RWPE2 (cell line): ENCODE results near the gene NAT9.

Experiments used
- ATAC-seq: fragments of 200-7000 bp; cut with Tn5 transposase; 3 replicates; pipeline ENCODE4 v1.9.1; 2021; ENCODE audit warnings: low read depth
- DNase-seq: peaks from one replicate; pipeline ENCODE4 v3.0.0-alpha.2; 2020; ENCODE audit warnings: low spot score
- H3K27ac ChIP-seq: fragments of 450-650 bp; 2 replicates; pipeline ENCODE4 v1.5.1; 2017; ENCODE audit warnings: mild to moderate bottlenecking; ENCODE audit not compliant: poor library complexity, severe bottlenecking
- H3K27me3 ChIP-seq: fragments of 250-450 bp; sonication (Bioruptor Pico); 2 replicates; pipeline ENCODE4 v1.5.1; 2021; ENCODE audit warnings: mild to moderate bottlenecking, moderate library complexity; ENCODE audit not compliant: insufficient read depth, poor library complexity, severe bottlenecking
- H3K36me3 ChIP-seq: fragments of 250-450 bp; sonication (Bioruptor Pico); 2 replicates; pipeline ENCODE4 v1.5.1; 2020; ENCODE audit warnings: low read depth, mild to moderate bottlenecking, moderate library complexity
- H3K4me1 ChIP-seq: fragments of 250-450 bp; sonication (Bioruptor Pico); 2 replicates; pipeline ENCODE4 v1.5.1; 2021; ENCODE audit warnings: mild to moderate bottlenecking, moderate library complexity; ENCODE audit not compliant: insufficient read depth, poor library complexity, severe bottlenecking
- H3K4me3 ChIP-seq: fragments of 250-450 bp; sonication (Bioruptor Pico); 2 replicates; pipeline ENCODE4 v1.5.1; 2021; ENCODE audit warnings: mild to moderate bottlenecking, moderate library complexity; ENCODE audit not compliant: severe bottlenecking
- H3K9me3 ChIP-seq: fragments of 250-450 bp; sonication (Bioruptor Pico); 2 replicates; pipeline ENCODE4 v1.5.1; 2021; ENCODE audit warnings: mild to moderate bottlenecking, moderate library complexity; ENCODE audit not compliant: severe bottlenecking
- CTCF ChIP-seq: fragments of 450-650 bp; IDR thresholded peaks from one replicate; pipeline ENCODE4 v1.5.1; 2017; ENCODE audit warnings: mild to moderate bottlenecking, moderate library complexity; ENCODE audit not compliant: poor library complexity, severe bottlenecking

The NAT9 gene

GRCh38 chr17:74749279-74750038, 26.7 kb downstream of the NAT9 start:
- peak overlapping the region; percentile 63 for H3K4me3 ChIP-seq
- ATAC-seq (peak; percentile 30), DNase-seq (no peak)
- peaks cover 2% of the 10 kb centered on the region for H3K4me1 ChIP-seq
- TF ChIP-seq CTCF, result no peak
- H3K36me3 ChIP-seq, result peaks cover 10% of the 10 kb centered on the region
- H3K9me3 ChIP-seq, result no peaks in the 10 kb centered on the region
- no peaks in the 10 kb centered on the region for H3K27me3 ChIP-seq
- peak overlapping the region; percentile 13 for H3K27ac ChIP-seq

GRCh38 chr17:74748529-74749278, 27.4 kb downstream of the NAT9 start, which contains the start of gene NHERF1:
Gene NHERF1, plus strand, starts transcription at chr17:74748628. Its CDS starts 219 bp downstream, at chr17:74748847.
- Histone ChIP-seq H3K36me3 (peaks cover 10% of the 10 kb centered on the region), H3K27ac (peak within 1 kb of the TSS; percentile 13), H3K9me3 (no peaks in the 10 kb centered on the region), H3K27me3 (no peaks in the 10 kb centered on the region), H3K4me1 (peaks cover 2% of the 10 kb centered on the region), H3K4me3 (peak within 1 kb of the TSS; percentile 63)
- peak; percentile 89 for ATAC-seq
- peak; percentile 32 for TF ChIP-seq CTCF
- peak; percentile 95 for DNase-seq

GRCh38 chr17:74748279-74748528, 27.9 kb downstream of the NAT9 start:
- H3K27ac ChIP-seq, result no peak overlapping the region
- DNase-seq (no peak), ATAC-seq (no peak)
- peaks cover 10% of the 10 kb centered on the region for H3K36me3 ChIP-seq
- H3K4me3 ChIP-seq, result peak overlapping the region; percentile 63
- peaks cover 2% of the 10 kb centered on the region for H3K4me1 ChIP-seq
- no peaks in the 10 kb centered on the region for H3K27me3 ChIP-seq
- TF ChIP-seq CTCF, result no peak
- H3K9me3 ChIP-seq, result no peaks in the 10 kb centered on the region

GRCh38 chr17:74746922-74747321, 29.2 kb downstream of the NAT9 start:
- Histone ChIP-seq H3K4me3 (no peak overlapping the region), H3K27me3 (no peaks in the 10 kb centered on the region), H3K4me1 (peaks cover 2% of the 10 kb centered on the region), H3K36me3 (0 out of 2 replicates have a peak, but pooled peaks cover 3% of the 10 kb centered on the region), H3K27ac (no peak overlapping the region), H3K9me3 (no peaks in the 10 kb centered on the region)
- no peak for TF ChIP-seq CTCF
- ATAC-seq (no peak), DNase-seq (no peak)
